HCT116 (cell line): ENCODE data around the gene TFIP11. TPM values are rescaled to one million over a fixed set of nuclear protein-coding genes. Genes with fewer than 3 reads are reported as not detected.

Experiments used
- ATAC-seq: fragments of 200-7000 bp; cut with Tn5 transposase; 2 replicates; pipeline ENCODE4 v1.9.1; 2020; ENCODE audit warnings: mild to moderate bottlenecking, moderate library complexity
- BruUV-seq: library from RNA; stranded (reverse); fragments of 400-500 nt; replicated peaks from 2 replicates; lab custom pipeline; 2021; lab: Mats Ljungman, UMichigan
- CTCF ChIA-PET: fragments of 300-600 bp; sonication (Branson Sonifier 250); formaldehyde crosslinking; loops from one replicate; lab custom pipeline; 2021; ENCODE audit warnings: antibody characterized with exemption; lab: Charles Lee
- POLR2A ChIA-PET: fragments of 300-600, 350-600 bp; sonication (Branson Sonifier 250); formaldehyde crosslinking; loops from one replicate; lab custom pipeline; 2021; ENCODE audit warnings: antibody characterized with exemption; lab: Charles Lee
- RAD21 ChIA-PET, 2 experiments: fragments of 300-600 bp; sonication (Branson Sonifier 250); formaldehyde crosslinking; loops; one replicate each; lab custom pipeline; 2023; ENCODE audit warnings: low total read pairs in 2 of 2; ENCODE audit not compliant: uncharacterized antibody in 2 of 2, unreplicated experiment in 2 of 2, low non-redundant PET in 1 of 2; lab: Charles Lee
- DNase-seq: peaks from one replicate; pipeline ENCODE4 v3.0.0-alpha.2; 2010; ENCODE audit warnings: low read depth, low spot score
- H2AFZ ChIP-seq: fragments of 200-600 bp; shearing (Covaris generic), sonication (generic); 2 replicates; pipeline ENCODE4 v1.6.1; 2017; ENCODE audit warnings: low read depth, mixed run types, mixed read lengths, antibody characterized with exemption, low read length; ENCODE audit not compliant: poor library complexity, severe bottlenecking
- H3K27ac ChIP-seq: 2 replicates; pipeline ENCODE4 v1.5.1; 2012; ENCODE audit warnings: low read depth, low read length
- H3K27me3 ChIP-seq: fragments of 200-600 bp; sonication (generic); 2 replicates; pipeline ENCODE4 v1.6.1; 2016; ENCODE audit warnings: mixed run types, low read length, mixed read lengths; ENCODE audit not compliant: insufficient read depth
- H3K36me3 ChIP-seq, 2 experiments: fragments of 200-500 bp in 1 of 2; fragments of 200-600 bp in 1 of 2; sonication (Bioruptor generic) in 1 of 2; sonication (generic) in 1 of 2; 2 replicates each; pipeline versions ENCODE4 v1.5.1 to v1.6.1; 2014 to 2016; ENCODE audit warnings: low read length in 2 of 2, inconsistent platforms in 1 of 2, mixed read lengths in 1 of 2, mixed run types in 1 of 2; ENCODE audit not compliant: insufficient read depth in 2 of 2, control insufficient read depth in 1 of 2
- H3K4me1 ChIP-seq, 2 experiments: fragments of 200-600 bp in 1 of 2; sonication (generic) in 1 of 2; 2 replicates each; pipeline versions ENCODE4 v1.5.1 to v1.6.1; 2012 to 2017; ENCODE audit warnings: low read length in 2 of 2, inconsistent platforms in 1 of 2, mild to moderate bottlenecking in 1 of 2, mixed read lengths in 1 of 2, mixed run types in 1 of 2, moderate library complexity in 1 of 2; ENCODE audit not compliant: insufficient read depth in 2 of 2, control insufficient read depth in 1 of 2
- H3K4me2 ChIP-seq: fragments of 200-600 bp; sonication (generic); 2 replicates; pipeline ENCODE4 v1.6.1; 2017; ENCODE audit warnings: mixed run types, low read length, mixed read lengths
- H3K4me3 ChIP-seq, 2 experiments: fragments of 200-600 bp in 1 of 2; sonication (generic) in 1 of 2; replicated peaks in 1 of 2; 2 replicates each; pipeline ENCODE4 v1.5.1; 2011 to 2016; ENCODE audit warnings: low read length in 2 of 2, control low read depth in 1 of 2, low read depth in 1 of 2, mild to moderate bottlenecking in 1 of 2, mixed read lengths in 1 of 2, mixed run types in 1 of 2
- H3K79me2 ChIP-seq: fragments of 200-600 bp; sonication (generic); 2 replicates; pipeline ENCODE4 v1.6.1; 2017; ENCODE audit warnings: mild to moderate bottlenecking, mixed run types, low read length, moderate library complexity, mixed read lengths; ENCODE audit not compliant: insufficient read depth
- H3K9ac ChIP-seq: fragments of 200-600 bp; sonication (generic); 2 replicates; pipeline ENCODE4 v1.6.1; 2016; ENCODE audit warnings: low read length, mixed read lengths
- H3K9me2 ChIP-seq: fragments of 200-600 bp; sonication (generic), shearing (Covaris generic); 2 replicates; pipeline ENCODE4 v1.6.1; 2017; ENCODE audit warnings: mixed run types, mild to moderate bottlenecking, moderate library complexity; ENCODE audit not compliant: insufficient read depth
- H3K9me3 ChIP-seq, 2 experiments: fragments of 200-500 bp in 1 of 2; fragments of 200-600 bp in 1 of 2; sonication (Bioruptor generic) in 1 of 2; sonication (generic) in 1 of 2; 2 replicates each; pipeline ENCODE4 v1.6.1; 2014 to 2017; ENCODE audit warnings: low read length in 2 of 2, mixed read lengths in 2 of 2, inconsistent platforms in 1 of 2, low read depth in 1 of 2, mild to moderate bottlenecking in 1 of 2, mixed run types in 1 of 2, moderate library complexity in 1 of 2; ENCODE audit not compliant: control insufficient read depth in 1 of 2, insufficient read depth in 1 of 2
- H4K20me1 ChIP-seq: fragments of 200-600 bp; sonication (generic), shearing (Covaris generic); 2 replicates; pipeline ENCODE4 v1.6.1; 2017; ENCODE audit warnings: mixed run types, mild to moderate bottlenecking, moderate library complexity; ENCODE audit not compliant: insufficient read depth
- CBX3 ChIP-seq: IDR thresholded peaks from 2 replicates; pipeline ENCODE4 v1.6.1; 2012; ENCODE audit warnings: low read depth
- CEBPB ChIP-seq: IDR thresholded peaks from 2 replicates; pipeline ENCODE4 v1.6.1; 2012; ENCODE audit warnings: low read depth
- CTCF ChIP-seq, 3 experiments: fragments of 200-600 bp in 1 of 3; sonication (generic) in 1 of 3; IDR thresholded peaks in 2 of 3; conservative IDR thresholded peaks in 1 of 3; 2 replicates each; pipeline ENCODE4 v1.5.1; 2012 to 2017; ENCODE audit warnings: low read depth in 2 of 3, low read length in 2 of 3, antibody characterized with exemption in 1 of 3, borderline replicate concordance in 1 of 3, control low read depth in 1 of 3, mild to moderate bottlenecking in 1 of 3, mixed read lengths in 1 of 3, mixed run types in 1 of 3, moderate library complexity in 1 of 3; ENCODE audit not compliant: insufficient read depth in 1 of 3
- EGR1 ChIP-seq: IDR thresholded peaks from 2 replicates; pipeline ENCODE4 v1.6.1; 2012; ENCODE audit warnings: low read depth
- EZH2 ChIP-seq: fragments of 200-600 bp; sonication (generic); IDR thresholded peaks from 2 replicates; pipeline ENCODE4 v1.6.1; 2017; ENCODE audit warnings: antibody characterized with exemption, mixed run types
- FOSL1 ChIP-seq: IDR thresholded peaks from 2 replicates; pipeline ENCODE4 v1.6.1; 2012; ENCODE audit warnings: low read depth
- JUND ChIP-seq: IDR thresholded peaks from 2 replicates; pipeline ENCODE4 v1.6.1; 2012
- POLR2A ChIP-seq: IDR thresholded peaks from 2 replicates; pipeline ENCODE4 v1.7.0; 2011; ENCODE audit warnings: borderline replicate concordance; ENCODE audit not compliant: insufficient read depth, insufficient read length; ENCODE audit errors: extremely low read depth
- POLR2AphosphoS5 ChIP-seq: IDR thresholded peaks from 2 replicates; pipeline ENCODE4 v1.6.1; 2011; ENCODE audit warnings: mild to moderate bottlenecking, low read depth, low read length, moderate library complexity
- RAD21 ChIP-seq: IDR thresholded peaks from 2 replicates; pipeline ENCODE4 v1.6.1; 2012; ENCODE audit warnings: low read depth, mild to moderate bottlenecking
- SIN3A ChIP-seq: IDR thresholded peaks from 2 replicates; pipeline ENCODE4 v1.6.1; 2012; ENCODE audit warnings: low read depth
- SRF ChIP-seq: IDR thresholded peaks from 2 replicates; pipeline ENCODE4 v1.6.1; 2012; ENCODE audit warnings: low read depth
- TCF7L2 ChIP-seq: IDR thresholded peaks from 2 replicates; pipeline ENCODE4 v1.7.0; 2011; ENCODE audit warnings: borderline replicate concordance, inconsistent platforms; ENCODE audit not compliant: insufficient read depth, insufficient read length; ENCODE audit errors: extremely low read depth
- YY1 ChIP-seq: IDR thresholded peaks from 2 replicates; pipeline ENCODE4 v1.6.1; 2011; ENCODE audit warnings: low read length, low read depth, moderate library complexity, mild to moderate bottlenecking; ENCODE audit not compliant: insufficient replicate concordance; ENCODE audit errors: extremely low read depth
- ZBTB33 ChIP-seq: IDR thresholded peaks from 2 replicates; pipeline ENCODE4 v1.6.1; 2011; ENCODE audit warnings: mild to moderate bottlenecking, low read length, moderate library complexity; ENCODE audit not compliant: insufficient replicate concordance; ENCODE audit errors: extremely low read depth
- ZFX ChIP-seq: fragments of 450-650 bp; IDR thresholded peaks from 2 replicates; pipeline ENCODE4 v1.6.1; 2017
- ZNF274 ChIP-seq: fragments of 200-500 bp; sonication (Bioruptor generic); IDR thresholded peaks from 2 replicates; pipeline ENCODE4 v1.6.1; 2014; ENCODE audit warnings: mild to moderate bottlenecking, low read depth, low read length, inconsistent platforms
- intact Hi-C: fragments of 100-400 bp; cut with micrococcal nuclease; formaldehyde crosslinking; loops from 2 replicates; pipeline ENCODE4 v1.10.0; 2022
- total RNA-seq: library from RNA; stranded (reverse); gene quantifications from one replicate; pipeline ENCODE4 v1.2.1, GENCODE V29; 2021; ENCODE audit not compliant: unreplicated experiment
- TF ChIP-seq, protein P1 (sequence below): IDR thresholded peaks from 2 replicates; pipeline ENCODE4 v1.6.1; 2012
- TF ChIP-seq, protein P2 (sequence below): IDR thresholded peaks from 2 replicates; pipeline ENCODE4 v1.6.1; 2012
- TF ChIP-seq, protein P3 (sequence below): IDR thresholded peaks from 2 replicates; pipeline ENCODE4 v1.6.1; 2012; ENCODE audit warnings: low read depth

TFIP11 gene
- total RNA-seq, 1 experiment from 2014 or later, result 28.1 TPM

- TF ChIP-seq SRF (no peak), EZH2 (no peak), FOSL1 (no peak), ZFX (no peak), TCF7L2 (no peak), CTCF (IDR thresholded peaks at IDR 0.05 in 2 of 3, conservative IDR thresholded peaks at IDR 0.05 in 1 of 3; ENCODE audit: borderline replicate concordance in 1 of 3, insufficient read depth in 1 of 3, low read depth in 2 of 3, low read length in 2 of 3) (no peak), EGR1 (no peak), CBX3 (no peak), CEBPB (no peak), POLR2A (no peak), ZBTB33 (no peak), JUND (no peak), YY1 (no peak), RAD21 (no peak), POLR2AphosphoS5 (no peak), ZNF274 (no peak), SIN3A (no peak)
- TF ChIP-seq, protein P1, sequence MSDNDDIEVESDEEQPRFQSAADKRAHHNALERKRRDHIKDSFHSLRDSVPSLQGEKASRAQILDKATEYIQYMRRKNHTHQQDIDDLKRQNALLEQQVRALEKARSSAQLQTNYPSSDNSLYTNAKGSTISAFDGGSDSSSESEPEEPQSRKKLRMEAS, result no peak
- TF ChIP-seq, protein P2, sequence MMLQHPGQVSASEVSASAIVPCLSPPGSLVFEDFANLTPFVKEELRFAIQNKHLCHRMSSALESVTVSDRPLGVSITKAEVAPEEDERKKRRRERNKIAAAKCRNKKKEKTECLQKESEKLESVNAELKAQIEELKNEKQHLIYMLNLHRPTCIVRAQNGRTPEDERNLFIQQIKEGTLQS, result no peak
- TF ChIP-seq, protein P3, sequence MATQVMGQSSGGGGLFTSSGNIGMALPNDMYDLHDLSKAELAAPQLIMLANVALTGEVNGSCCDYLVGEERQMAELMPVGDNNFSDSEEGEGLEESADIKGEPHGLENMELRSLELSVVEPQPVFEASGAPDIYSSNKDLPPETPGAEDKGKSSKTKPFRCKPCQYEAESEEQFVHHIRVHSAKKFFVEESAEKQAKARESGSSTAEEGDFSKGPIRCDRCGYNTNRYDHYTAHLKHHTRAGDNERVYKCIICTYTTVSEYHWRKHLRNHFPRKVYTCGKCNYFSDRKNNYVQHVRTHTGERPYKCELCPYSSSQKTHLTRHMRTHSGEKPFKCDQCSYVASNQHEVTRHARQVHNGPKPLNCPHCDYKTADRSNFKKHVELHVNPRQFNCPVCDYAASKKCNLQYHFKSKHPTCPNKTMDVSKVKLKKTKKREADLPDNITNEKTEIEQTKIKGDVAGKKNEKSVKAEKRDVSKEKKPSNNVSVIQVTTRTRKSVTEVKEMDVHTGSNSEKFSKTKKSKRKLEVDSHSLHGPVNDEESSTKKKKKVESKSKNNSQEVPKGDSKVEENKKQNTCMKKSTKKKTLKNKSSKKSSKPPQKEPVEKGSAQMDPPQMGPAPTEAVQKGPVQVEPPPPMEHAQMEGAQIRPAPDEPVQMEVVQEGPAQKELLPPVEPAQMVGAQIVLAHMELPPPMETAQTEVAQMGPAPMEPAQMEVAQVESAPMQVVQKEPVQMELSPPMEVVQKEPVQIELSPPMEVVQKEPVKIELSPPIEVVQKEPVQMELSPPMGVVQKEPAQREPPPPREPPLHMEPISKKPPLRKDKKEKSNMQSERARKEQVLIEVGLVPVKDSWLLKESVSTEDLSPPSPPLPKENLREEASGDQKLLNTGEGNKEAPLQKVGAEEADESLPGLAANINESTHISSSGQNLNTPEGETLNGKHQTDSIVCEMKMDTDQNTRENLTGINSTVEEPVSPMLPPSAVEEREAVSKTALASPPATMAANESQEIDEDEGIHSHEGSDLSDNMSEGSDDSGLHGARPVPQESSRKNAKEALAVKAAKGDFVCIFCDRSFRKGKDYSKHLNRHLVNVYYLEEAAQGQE, result no peak
- TF ChIP-seq, all 23 proteins: peak for 0
- peaks cover 3 to 8% of the 10 kb centered on the region in 2 experiments; a peak in 3 of 4 replicates for H3K36me3 ChIP-seq
- no peak overlapping the region for H3K9ac ChIP-seq
- BruUV-seq, result no TSS peak
- POLR2A ChIA-PET, result no interaction called here
- H3K27me3 ChIP-seq, result no peaks in the 10 kb centered on the region
- H4K20me1 ChIP-seq, result no peaks in the 10 kb centered on the region
- ATAC-seq, result no peak
- H3K9me3 ChIP-seq, result no peaks in the 10 kb centered on the region
- RAD21 ChIA-PET, result no interaction called here
- H3K4me3 ChIP-seq, result no peak overlapping the region
- CTCF ChIA-PET, result no interaction called here
- no peak overlapping the region for H3K27ac ChIP-seq
- no peaks in the 10 kb centered on the region for H3K79me2 ChIP-seq
- DNase-seq, result no peak
- no peaks in the 10 kb centered on the region for H3K4me1 ChIP-seq
- no peak overlapping the region for H2AFZ ChIP-seq
- intact Hi-C loops, result no loop called here
- H3K4me2 ChIP-seq, result no peak overlapping the region
- no peaks in the 10 kb centered on the region for H3K9me2 ChIP-seq
Measured at GRCh38 chr22:26453812-26454500, 58.3 kb downstream of the TFIP11 start.
